GM20000 (cell line): ENCODE measurements around the gene RCOR1.

Experiments
- DNase-seq: peaks from one replicate; pipeline ENCODE4 v3.0.0; 2012; ENCODE audit warnings: low spot score
- TF ChIP-seq, protein P1 (sequence below): IDR thresholded peaks from 2 replicates; pipeline ENCODE4 v1.5.1; 2012; ENCODE audit warnings: mild to moderate bottlenecking, control low read depth; ENCODE audit errors: extremely low read depth, missing control alignments

The RCOR1 gene

DNA sequence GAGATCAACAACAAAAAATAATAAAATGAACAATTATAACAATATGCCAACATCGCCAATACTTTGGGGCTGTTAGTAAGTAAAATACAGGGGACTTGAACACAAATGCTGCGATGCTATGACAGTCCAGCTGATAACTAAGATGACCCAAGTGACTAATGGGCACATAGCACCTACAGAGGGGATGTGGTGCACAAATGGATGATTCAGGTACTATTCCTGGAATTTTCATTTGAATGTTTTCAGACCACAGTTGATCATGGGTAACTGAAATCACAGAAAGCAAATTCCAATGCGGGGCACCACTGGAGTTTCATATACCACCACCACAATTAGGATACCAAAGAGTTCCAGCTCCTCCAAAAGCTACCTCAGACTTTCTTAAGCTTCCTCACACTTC lies 82.9 kb downstream of the RCOR1 start:
- TF ChIP-seq, protein P1, sequence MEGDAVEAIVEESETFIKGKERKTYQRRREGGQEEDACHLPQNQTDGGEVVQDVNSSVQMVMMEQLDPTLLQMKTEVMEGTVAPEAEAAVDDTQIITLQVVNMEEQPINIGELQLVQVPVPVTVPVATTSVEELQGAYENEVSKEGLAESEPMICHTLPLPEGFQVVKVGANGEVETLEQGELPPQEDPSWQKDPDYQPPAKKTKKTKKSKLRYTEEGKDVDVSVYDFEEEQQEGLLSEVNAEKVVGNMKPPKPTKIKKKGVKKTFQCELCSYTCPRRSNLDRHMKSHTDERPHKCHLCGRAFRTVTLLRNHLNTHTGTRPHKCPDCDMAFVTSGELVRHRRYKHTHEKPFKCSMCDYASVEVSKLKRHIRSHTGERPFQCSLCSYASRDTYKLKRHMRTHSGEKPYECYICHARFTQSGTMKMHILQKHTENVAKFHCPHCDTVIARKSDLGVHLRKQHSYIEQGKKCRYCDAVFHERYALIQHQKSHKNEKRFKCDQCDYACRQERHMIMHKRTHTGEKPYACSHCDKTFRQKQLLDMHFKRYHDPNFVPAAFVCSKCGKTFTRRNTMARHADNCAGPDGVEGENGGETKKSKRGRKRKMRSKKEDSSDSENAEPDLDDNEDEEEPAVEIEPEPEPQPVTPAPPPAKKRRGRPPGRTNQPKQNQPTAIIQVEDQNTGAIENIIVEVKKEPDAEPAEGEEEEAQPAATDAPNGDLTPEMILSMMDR = no peak

DNA sequence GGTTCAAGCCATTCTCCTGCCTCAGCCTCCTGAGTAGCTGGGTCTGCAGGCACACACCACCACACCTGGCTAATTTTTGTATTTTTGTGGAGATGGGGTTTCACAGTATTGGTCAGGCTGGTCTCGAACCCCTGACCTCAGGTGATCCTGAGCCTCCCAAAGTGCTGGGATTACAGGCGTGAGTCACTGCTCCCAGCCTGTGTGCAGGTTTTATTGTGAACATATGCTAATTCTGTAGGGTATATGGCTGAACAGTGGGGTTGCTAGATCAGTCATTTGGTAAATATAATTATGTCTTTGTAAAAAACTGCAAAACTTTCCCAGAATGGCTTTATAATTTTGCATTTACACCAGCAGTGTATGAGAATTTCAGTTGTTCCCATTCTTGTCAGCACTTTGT lies 85.9 kb downstream of the RCOR1 start:
- DNase-seq = no peak
- TF ChIP-seq, protein P1 = no peak

More for the DNA sequence above, 82.9 kb downstream of the RCOR1 start:
- DNase-seq = no peak

DNA sequence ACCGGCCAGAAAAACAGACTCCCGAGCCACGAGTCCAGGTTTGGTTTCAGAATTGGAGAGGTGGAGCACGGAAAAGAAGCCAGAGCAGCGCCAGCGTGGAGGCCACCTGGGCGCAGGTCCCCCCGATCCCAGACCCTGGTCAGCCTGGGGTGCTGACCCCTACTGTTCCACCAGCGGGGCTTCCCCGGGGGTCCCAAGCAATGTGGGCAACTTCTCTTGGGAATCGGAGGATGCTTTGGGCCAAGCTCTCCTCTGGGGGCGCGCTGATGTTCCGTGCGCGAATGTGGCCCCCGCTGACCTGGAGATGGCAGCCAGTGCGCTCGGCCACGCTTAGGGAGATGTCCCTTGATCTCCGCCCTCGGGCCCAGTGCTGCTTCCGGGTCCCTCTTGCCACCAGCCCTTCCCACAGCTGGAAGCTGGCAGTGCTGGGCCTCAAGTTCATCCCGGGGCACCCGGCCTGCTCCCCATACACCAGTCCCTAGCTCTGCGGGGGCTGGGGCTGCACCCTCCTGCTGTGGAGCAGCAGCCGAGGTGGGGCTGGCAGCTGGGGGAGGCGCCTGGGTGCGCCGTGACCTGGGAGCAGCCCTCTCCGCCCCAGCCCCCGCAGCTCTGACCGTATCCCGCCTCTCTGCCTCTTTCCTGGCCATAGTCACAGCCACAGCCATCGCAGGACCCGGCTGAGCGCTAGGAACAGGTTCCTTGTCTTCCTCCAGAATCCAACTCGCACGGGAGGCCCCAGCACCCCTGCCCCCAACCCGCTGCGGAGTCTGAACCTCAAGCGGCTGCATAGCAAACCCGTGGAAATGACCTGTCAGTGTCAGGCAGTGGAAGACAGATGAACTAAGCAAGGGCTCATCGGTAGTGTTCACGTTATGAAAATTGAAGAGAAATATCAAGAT lies 91.2 kb downstream of the RCOR1 start:
- TF ChIP-seq, protein P1 = no peak
- DNase-seq = no peak

DNA sequence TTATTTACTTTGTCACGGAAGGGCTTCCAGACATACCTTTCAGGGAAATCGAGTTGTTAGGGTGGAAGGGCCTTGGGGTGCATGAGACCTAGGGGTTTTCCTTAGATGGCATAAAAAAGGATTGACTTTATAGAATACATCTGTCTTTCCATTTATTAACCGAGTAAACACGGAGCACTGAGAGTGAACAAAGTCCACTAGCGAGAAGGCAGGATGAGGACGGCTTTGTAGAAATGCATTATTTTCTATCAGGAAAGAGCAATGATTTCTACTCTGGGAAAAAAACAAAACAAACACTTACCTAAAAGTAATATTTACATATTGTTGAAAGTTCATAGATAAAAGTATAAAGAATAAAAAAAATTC lies 91.8 kb downstream of the RCOR1 start:
- no peak for DNase-seq
- TF ChIP-seq, protein P1 = no peak

DNA sequence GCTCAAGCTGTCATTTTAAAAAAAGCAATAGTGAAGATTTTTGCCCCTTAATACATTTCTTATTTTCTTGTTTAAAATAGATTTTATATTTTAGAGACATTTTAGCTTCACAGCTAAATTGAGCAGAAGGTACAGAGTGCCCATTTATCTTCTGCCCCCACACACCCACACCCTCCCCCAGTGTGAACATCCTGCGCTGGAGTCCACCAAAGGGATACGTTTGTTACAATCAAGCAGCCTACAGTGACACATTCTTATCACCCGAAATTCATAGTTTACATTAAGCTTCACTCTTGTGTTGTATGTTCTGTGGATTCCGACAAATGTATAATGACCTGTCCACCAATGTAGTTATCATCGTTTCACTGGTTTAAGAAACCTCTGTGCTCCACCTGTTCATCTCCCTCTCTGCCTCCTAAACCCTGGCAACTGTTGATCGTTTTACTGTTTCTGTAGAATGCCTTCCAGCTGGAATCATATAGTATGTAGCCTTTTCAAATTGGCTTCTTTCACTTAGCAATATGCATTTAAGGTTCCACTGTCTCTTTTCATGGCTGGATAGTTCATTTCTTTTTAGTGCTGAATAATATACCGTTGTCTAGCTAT lies 93.8 kb downstream of the RCOR1 start:
- TF ChIP-seq, protein P1 = no peak
- no peak for DNase-seq

DNA sequence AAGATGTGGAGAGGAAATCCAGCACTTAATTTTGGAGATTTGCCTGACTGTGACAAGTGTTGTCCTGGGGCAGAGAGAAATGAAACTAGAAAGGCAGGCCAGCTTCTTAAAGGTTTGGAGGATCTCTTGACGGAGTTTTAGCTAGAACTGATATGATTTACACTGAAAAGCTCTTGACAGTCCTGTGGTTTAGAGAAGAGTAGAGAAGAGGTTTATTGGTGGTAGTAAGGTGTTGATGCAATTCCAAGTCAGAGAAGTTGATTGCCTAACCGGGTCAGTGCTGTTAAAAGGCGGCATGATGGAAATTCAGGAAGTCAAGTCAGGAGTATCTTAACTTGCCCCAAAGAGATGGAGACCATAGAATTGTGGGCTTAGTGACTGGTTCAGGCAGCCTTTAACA lies 95.8 kb downstream of the RCOR1 start:
- TF ChIP-seq, protein P1 = no peak
- DNase-seq = no peak

DNA sequence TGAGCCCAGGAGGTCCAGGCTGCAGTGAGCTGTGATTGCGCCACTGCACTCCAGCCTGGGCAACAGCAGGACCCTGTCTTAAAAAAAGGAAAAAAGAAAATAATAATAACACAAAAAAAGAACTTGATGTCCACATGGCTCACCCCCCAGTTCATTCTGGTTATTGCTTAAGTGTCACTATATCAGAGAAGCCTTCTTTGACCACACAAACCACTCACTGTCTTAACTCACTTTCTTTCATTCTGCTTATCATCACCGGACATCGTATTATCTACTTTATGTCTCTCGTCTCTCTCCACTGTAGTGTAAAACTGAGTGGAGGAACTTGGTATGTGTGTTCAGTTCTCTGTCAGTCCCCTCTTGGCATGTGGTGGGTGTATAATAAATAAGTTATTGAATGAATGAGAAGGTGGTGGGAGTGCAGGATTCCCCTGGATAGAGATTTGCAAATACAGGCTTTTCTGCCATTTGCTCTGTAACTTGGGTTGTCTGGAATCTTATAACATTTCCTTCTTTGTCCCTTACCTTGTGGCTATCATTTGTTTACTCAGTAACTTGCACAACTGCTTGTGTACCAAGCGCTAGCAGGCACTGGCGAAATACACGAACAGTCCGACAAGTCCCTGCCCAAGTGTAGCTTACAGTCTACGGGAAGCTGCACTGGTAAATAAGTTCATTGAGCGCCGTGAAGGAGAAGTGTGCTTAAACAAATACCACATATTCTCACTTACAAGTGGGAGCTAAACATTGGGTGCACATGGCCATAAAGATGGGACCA lies 98.2 kb downstream of the RCOR1 start:
- TF ChIP-seq, protein P1 = no peak
- DNase-seq = no peak
